GM19468 (cell line): Measurements from ENCODE around the gene SLIT3.
"Not testable (repeated sequence)": the region's sequence is repeated elsewhere in the genome, so short reads cannot be mapped to it uniquely, and the experiment has no call there.

Experiments used
- ATAC-seq: cut with Tn5 transposase; IDR thresholded peaks from one replicate; pipeline ENCODE4 v1.9.1; 2021; ENCODE audit warnings: mild to moderate bottlenecking, moderate library complexity, moderate number of reproducible peaks; ENCODE audit not compliant: unreplicated experiment; ENCODE audit errors: extremely low read depth

SLIT3 gene

GRCh38 chr5:168746893-168747640 is 553.9 kb downstream of the SLIT3 start:
- ATAC-seq = no peak

GRCh38 chr5:168746126-168746892 is 554.6 kb downstream of the SLIT3 start:
- not testable (repeated sequence) for ATAC-seq

- no peak for ATAC-seq
Measured at GRCh38 chr5:168743617-168744016, 557.3 kb downstream of the SLIT3 start.

GRCh38 chr5:168742311-168742710 is 558.6 kb downstream of the SLIT3 start:
- ATAC-seq = not testable (repeated sequence)

- no peak for ATAC-seq
Measured at GRCh38 chr5:168740811-168741213, 560.1 kb downstream of the SLIT3 start.

DNA sequence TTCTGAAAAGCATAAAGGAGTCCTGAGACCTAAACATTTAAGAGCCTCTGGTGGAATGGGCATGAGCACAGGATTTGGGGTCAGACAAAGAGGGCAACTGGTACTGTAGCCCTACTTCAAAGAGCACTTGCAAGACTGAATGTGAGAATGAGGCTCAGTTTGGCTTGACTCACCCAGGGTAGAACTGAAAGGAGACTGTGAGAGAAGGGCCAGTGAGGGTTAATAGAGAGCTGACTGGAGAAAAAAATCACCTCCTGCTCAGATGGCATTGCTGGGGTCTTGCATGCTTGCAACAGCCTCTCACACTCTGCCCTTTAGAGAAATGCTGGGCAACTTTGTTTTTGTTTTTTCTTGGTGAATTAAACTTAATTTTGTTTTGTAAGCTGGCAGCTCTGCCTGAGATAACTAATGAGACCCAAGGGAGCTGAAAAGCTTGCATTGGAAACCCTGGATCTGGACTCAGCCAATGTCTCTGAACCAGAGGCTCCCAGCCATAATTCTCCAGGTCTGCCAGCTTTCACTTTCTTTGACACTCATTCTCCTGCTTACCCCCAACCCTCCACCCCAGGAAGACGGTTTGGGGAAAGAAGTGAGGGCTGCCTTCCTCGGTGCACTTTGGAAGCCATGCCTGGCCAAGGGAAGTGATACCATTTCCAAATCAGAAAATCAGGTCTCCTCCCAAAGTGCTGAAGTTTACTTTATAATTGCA is 560.7 kb downstream of the SLIT3 start:
- ATAC-seq = no peak

DNA sequence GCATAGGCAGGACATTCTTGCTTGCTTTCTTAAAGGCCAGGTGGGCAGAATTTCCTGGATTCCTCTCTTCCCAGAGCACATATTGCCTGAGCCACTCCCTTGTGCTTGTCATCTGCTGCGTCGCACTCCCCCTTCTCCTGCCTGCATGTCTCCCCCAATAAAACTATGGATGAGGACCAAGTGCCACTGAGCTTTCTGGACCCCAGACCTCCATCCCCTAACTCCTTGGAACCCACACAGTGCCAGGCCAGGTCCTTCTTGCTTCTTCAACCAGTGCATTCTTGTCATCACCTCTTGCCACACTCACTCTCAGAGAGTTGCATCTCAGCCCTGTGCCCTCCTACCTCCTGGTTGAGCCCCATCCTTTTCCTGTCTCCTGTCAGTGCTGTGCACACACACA is 563.9 kb downstream of the SLIT3 start:
- no peak for ATAC-seq

GRCh38 chr5:168736281-168736831 is 564.6 kb downstream of the SLIT3 start:
- ATAC-seq = no peak

DNA sequence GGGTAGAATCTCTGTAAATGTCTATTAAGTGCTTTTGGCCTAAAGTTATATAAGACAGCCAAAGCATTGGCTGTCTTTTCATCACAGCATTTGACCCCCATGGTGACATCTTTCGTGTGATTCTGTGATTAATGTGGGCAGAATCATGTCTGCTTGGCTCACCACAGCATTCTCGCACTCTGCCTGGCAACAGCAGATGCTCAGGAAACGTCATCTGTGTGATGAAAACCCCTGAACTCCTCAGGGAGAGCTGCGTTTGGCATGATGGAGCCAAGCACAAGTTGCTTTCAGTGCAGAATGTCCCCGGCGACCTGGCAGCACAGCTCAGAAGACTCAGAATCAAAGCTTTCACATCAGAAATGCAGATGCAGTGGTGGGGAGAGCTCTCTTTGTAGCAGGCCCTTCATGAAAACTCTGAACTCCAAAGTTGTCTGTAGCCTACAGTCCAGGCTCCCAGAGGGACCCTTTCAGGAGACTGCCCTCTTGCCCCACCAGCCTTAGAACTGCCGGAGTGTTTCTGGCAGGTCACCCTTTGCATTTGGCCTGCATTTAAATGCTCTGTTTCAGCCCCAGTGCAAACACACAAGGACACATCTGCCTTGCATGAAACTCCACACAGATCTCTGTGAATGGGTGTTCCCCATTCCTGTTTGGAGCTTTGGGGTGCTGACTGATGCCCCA is 566.2 kb downstream of the SLIT3 start:
- no peak for ATAC-seq

DNA sequence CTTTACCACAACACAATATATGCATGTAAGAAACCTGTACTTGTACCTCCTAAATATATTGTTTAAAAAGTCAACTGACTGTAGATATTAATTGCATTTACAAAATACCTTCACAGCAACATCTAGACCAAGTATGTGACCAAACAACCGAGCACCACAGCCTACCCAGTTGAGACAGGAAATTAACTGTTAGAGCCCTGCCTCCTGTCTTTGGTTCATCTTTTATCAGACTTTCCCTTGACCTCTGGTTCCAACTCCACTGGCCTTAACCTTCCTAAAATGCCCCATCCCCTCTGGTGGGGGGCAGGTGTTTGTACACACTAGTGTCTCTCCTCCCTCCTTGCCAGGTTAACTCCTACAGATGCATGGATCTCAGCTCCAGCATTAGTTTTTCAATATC is 566.8 kb downstream of the SLIT3 start:
- ATAC-seq = no peak

DNA sequence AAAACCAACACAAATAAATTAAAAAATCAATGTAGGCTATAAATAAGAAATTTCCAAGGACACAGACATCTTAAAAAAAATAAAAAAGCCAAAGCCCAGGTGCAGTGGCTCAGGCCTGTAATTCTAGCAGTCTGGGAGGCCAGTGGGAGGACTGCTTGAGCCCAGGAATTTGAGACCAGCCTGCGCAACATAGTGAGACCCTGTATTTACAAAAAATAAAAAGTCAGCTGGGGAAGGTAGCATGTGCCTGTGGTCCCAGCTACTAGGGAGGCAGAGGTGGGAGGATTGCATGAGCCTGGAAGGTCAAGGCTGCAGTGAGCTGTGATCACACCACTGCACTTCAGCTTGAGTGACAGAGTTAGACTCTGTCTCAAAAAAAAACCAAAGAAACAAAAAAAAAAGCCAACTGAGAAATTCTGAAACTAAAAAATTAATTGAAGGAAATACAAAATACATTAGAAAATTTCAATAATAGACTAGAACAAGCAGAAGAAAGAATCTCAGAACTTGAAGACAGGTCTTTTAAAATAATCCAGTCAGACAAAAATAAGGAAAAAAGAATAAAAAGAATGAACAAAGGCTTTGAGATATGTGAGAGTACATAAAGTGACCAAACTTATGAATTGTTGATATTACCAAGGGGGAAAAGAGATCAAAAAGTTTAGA is 572.3 kb downstream of the SLIT3 start:
- no peak for ATAC-seq

DNA sequence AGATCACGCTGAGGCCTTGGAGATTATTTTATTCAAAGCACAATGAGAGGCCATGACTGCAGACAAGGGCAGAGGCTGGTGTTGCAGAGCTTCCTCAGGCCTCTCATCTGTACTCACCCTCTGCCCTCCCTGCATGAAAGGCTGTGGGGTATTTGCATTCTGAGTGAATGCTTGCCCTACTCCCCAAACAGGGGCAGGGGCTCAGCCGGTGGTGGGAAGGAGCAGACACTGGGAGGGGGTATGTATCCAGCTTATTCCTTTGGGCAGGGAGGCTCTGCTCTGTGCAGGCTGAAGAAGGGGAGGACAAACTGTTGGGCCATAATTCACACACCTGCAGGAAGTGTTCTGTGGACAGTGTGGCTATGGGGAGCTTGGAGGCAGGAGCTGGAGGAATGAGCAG is 573.4 kb downstream of the SLIT3 start:
- ATAC-seq = no peak

DNA sequence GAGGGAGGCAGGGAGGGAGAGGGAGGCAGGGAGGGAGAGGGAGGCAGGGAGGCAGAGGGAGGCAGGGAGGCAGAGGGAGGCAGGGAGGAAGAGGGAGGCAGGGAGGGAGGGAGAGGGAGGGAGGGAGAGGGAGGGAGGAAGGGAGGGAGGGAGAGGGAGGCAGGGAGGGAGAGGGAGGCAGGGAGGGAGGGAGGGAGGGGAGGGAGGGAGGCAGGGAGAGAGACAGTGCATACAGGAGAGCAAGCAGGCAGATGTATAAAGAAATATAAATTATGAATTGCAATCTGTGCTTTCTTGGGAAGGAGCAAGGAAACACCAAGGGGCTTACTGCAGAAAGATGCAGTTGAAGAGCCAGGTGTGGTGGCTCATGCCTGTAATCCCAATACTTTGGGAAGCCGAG is 574.6 kb downstream of the SLIT3 start:
- ATAC-seq = no peak

- no peak for ATAC-seq
Measured at GRCh38 chr5:168724227-168724626, 576.7 kb downstream of the SLIT3 start.

DNA sequence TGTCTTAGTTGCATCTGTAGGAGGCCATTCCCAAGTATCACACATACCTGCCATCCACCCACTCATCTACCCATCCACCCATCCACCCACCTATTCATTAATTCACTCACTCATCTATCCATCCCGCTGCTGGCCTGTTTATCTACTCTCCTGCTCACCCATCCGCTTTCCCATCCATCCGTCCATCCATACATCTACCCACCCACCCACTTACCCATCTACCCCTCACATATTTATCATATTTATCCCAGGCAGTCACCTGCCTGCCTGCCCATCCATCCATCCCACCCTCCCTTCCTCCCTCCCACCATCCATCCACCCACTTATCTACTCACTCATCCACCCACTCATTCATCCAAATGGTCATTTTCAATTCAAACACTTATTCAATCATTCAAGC is 577.9 kb downstream of the SLIT3 start:
- no peak for ATAC-seq

DNA sequence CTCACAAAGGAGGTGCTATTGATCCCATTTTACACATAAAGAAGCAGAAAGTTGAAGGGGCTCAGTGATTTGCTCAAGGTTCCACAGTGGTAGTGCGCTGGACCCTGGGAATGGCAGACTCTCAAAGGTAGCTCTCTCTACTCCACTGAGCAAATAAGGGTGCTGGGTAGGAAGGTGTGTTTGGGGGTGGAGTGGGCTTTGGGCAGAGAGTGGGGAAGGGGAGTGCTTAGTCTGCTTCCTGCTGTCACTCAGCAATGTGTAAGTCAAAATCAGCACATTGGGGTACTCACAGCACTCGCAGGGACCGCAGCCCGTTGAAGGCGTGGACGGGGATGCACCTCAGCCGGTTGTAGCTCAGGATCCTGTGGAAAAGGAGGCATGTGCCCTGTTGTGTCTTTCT is 579.0 kb downstream of the SLIT3 start:
- ATAC-seq = no peak

- ATAC-seq = no peak
Measured at GRCh38 chr5:168721002-168721753, 579.8 kb downstream of the SLIT3 start.

- no peak for ATAC-seq
Measured at GRCh38 chr5:168720575-168720974, 580.4 kb downstream of the SLIT3 start.

DNA sequence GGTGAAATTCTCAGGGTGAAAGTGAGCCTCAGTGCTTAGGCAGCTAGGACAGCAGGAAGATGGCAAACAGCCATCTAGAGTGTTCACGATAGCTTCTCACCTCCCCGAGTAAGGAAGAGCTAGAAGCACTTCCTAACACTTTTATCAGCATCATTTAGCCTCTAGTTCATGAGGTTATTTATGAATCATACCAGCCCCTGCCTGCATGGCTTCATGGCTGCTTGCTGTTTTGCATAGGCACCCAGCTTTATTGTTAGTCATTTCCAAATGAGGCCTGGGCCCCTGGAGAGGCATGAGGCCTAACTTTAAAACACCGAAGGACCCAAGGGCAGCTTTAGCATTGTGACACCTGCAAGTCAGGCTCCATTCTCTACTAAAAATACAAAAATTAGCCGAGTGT is 586.9 kb downstream of the SLIT3 start:
- ATAC-seq = no peak
